Natural killer cell (primary cell): ENCODE measurements around the gene DUSP28. TPM values are rescaled to one million over a fixed set of nuclear protein-coding genes. Genes with fewer than 3 reads are reported as not detected.
"Not testable (repeated sequence)": the region's sequence is repeated elsewhere in the genome, so short reads cannot be mapped to it uniquely, and the experiment has no call there.

Source experiments
- ATAC-seq, 3 donors: fragments of 150-1000 bp in 2 of 3; fragments of 200-7000 bp in 1 of 3; cut with Tn5 transposase; 1 replicate in 1 of 3; 2 replicates in 2 of 3; pipeline ENCODE4 v1.10.0; 2021; ENCODE audit warnings: mild to moderate bottlenecking in 2 of 3, moderate library complexity in 2 of 3
- DNase-seq, 2 donors: peaks; one replicate each; pipeline versions ENCODE4 v3.0.0 to v3.0.0-alpha.2; 2013 to 2021; ENCODE audit warnings: mixed read lengths in 1 of 2
- H3K27ac ChIP-seq: one replicate; pipeline ENCODE4 v1.5.1; 2013; ENCODE audit warnings: mild to moderate bottlenecking, low read length
- H3K27me3 ChIP-seq: one replicate; pipeline ENCODE4 v1.6.1; 2013; ENCODE audit warnings: low read length; ENCODE audit not compliant: control insufficient read depth, insufficient read depth
- H3K36me3 ChIP-seq: one replicate; pipeline ENCODE4 v1.6.1; 2013; ENCODE audit warnings: low read length; ENCODE audit not compliant: control insufficient read depth, insufficient read depth
- H3K4me1 ChIP-seq: one replicate; pipeline ENCODE4 v1.6.1; 2013; ENCODE audit warnings: low read length; ENCODE audit not compliant: control insufficient read depth, insufficient read depth
- H3K4me3 ChIP-seq: one replicate; pipeline ENCODE4 v1.5.1; 2013; ENCODE audit warnings: low read length
- H3K9me3 ChIP-seq: one replicate; pipeline ENCODE4 v1.6.1; 2013; ENCODE audit warnings: low read length; ENCODE audit not compliant: control insufficient read depth, insufficient read depth
- H3K27ac Mint-ChIP-seq, 2 donors: one replicate each; pipeline ENCODE4 v1.8.0; 2022; ENCODE audit warnings: mild to moderate bottlenecking in 2 of 2, mixed read lengths in 2 of 2, moderate library complexity in 1 of 2
- H3K27me3 Mint-ChIP-seq, 2 donors: one replicate each; pipeline ENCODE4 v1.8.0; 2022; ENCODE audit warnings: low read depth in 2 of 2, mixed read lengths in 2 of 2
- H3K36me3 Mint-ChIP-seq: one replicate; pipeline ENCODE4 v1.8.0; 2022; ENCODE audit warnings: mixed read lengths
- H3K4me1 Mint-ChIP-seq, 2 donors: one replicate each; pipeline ENCODE4 v1.8.0; 2022; ENCODE audit warnings: mixed read lengths in 2 of 2
- H3K4me3 Mint-ChIP-seq: one replicate; pipeline ENCODE4 v1.8.0; 2022; ENCODE audit warnings: mild to moderate bottlenecking, moderate library complexity, mixed read lengths
- H3K9me3 Mint-ChIP-seq, 2 donors: one replicate each; pipeline ENCODE4 v1.8.0; 2022; ENCODE audit warnings: mixed read lengths in 2 of 2
- whole genome bisulfite sequencing: methylation state at CpG from one replicate; pipeline ENCODE4 v1.1.7; 2013; ENCODE audit warnings: missing lambda C conversion rate; ENCODE audit not compliant: insufficient coverage; 5-methylcytosine and 5-hydroxymethylcytosine counted together
- intact Hi-C: fragments of 100-400 bp; cut with micrococcal nuclease; formaldehyde crosslinking; loops from one replicate; pipeline ENCODE4 v1.14.2; 2022
- total RNA-seq, 4 donors: library from RNA; stranded (reverse); fragments of 120-200 nt in 1 of 4; gene quantifications; one replicate each; pipeline versions ENCODE4 v1.2.3 to v1.2.4, GENCODE V29; 2013 to 2022
- TF ChIP-seq, protein P1 (sequence below): fragments of 200-600 bp; IDR thresholded peaks from one replicate; pipeline ENCODE4 v1.8.0; 2022; ENCODE audit warnings: antibody characterized with exemption

The DUSP28 gene
- total RNA-seq, 3 donors from 2014 or later (not counting 1 experiment from before 2014, with no cell fraction given) = 13.5 to 25.2 (median 18.5) TPM

DNA sequence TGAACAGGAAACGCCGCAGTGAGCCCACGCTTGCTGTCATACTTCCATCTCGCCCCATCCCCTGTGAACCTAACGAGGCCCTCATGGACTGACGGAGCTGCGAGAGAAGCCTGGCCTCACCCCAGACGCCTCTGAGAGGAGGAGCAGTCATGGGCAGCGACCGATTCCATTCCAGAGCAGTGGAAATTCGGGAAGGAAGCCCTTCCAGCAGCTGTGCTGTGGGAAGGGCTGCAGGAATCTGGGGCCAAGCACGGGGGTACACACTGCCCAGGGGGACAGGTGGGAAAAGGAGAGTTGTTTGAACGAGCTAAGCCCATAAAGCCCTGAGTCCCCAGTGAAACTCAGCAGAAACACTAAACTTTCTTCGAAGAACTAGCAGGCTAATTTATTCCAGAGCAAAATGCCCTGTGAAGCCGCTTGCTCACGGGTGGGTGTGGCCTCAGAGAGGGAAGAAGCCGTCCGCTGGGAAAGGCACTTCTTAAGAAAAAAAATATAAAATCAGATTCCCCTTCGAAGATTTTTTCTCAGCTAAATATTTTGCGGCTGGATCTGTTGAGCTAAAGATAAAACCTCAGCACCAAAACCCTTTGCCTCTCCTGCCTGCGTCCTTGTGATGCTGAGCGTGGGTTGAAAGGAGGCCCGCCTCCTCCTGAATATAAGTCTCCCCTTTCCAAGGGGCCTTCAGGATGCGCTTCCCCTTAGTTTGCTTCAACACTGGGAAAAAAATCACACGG lies 40.6 kb upstream of the DUSP28 start:
- DNase-seq (no peak), ATAC-seq (no peak)
- 77% methylated on average over 24 of the region's 25 CpGs for WGBS
- Mint-ChIP-seq H3K27me3 (peaks cover 0 to 4% of the 10 kb centered on the region in 2 donors), H3K4me3 (no peak overlapping the region), H3K36me3 (no peaks in the 10 kb centered on the region), H3K9me3 (no peaks in the 10 kb centered on the region), H3K4me1 (peaks cover 10 to 13% of the 10 kb centered on the region in 2 donors), H3K27ac (no peak overlapping the region)
- H3K36me3 ChIP-seq = peaks cover 7% of the 10 kb centered on the region
- TF ChIP-seq, protein P1, sequence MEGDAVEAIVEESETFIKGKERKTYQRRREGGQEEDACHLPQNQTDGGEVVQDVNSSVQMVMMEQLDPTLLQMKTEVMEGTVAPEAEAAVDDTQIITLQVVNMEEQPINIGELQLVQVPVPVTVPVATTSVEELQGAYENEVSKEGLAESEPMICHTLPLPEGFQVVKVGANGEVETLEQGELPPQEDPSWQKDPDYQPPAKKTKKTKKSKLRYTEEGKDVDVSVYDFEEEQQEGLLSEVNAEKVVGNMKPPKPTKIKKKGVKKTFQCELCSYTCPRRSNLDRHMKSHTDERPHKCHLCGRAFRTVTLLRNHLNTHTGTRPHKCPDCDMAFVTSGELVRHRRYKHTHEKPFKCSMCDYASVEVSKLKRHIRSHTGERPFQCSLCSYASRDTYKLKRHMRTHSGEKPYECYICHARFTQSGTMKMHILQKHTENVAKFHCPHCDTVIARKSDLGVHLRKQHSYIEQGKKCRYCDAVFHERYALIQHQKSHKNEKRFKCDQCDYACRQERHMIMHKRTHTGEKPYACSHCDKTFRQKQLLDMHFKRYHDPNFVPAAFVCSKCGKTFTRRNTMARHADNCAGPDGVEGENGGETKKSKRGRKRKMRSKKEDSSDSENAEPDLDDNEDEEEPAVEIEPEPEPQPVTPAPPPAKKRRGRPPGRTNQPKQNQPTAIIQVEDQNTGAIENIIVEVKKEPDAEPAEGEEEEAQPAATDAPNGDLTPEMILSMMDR = no peak
- H3K9me3 ChIP-seq = no peaks in the 10 kb centered on the region
- no peak overlapping the region for H3K27ac ChIP-seq
- H3K4me1 ChIP-seq = no peaks in the 10 kb centered on the region
- H3K4me3 ChIP-seq = no peak overlapping the region
- H3K27me3 ChIP-seq = no peaks in the 10 kb centered on the region
- intact Hi-C loops = loop anchor here (10.0 kb wide), 2 partner anchors 45 to 185 kb away; partner anchors contain the start of genes DUSP28 and RNPEPL1

DNA sequence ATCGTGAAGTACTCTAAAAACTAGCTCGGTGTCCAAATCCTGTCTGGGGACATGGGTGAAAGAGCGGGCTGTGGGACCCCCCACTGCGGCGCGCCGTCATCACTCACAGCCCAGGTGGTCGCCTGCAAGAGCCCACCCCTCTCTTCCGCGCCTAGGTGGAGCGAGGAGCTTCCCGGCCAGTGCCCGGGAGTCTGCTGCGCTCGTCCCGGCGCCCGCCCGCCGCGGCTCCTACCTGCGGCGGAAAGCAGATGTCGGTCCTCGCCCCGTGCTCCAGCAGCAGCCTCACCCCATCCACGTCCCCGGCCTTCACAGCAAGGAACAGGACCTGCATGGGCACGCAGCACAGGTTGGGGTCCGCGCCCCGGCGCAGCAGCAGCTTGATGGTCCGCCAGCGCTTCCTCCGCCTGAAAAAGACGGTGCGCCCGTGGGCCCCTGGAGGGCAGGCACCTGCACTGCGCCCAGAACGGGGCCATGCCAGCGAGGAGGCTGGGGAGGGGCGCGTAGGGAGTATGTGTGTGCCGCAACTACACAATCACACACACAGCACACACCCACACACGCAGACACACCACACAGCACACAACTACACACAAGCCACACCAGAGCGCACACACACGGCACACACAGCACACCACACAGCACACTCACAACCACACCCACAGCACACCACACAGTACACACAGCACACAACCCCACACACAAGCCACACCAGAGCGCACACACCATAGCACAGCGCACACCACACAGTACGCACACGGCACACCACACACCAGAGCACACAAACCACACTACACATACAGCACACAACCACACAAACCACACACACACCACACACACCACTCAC lies 39.8 kb upstream of the DUSP28 start:
- no peaks in the 10 kb centered on the region for H3K36me3 Mint-ChIP-seq

DNA sequence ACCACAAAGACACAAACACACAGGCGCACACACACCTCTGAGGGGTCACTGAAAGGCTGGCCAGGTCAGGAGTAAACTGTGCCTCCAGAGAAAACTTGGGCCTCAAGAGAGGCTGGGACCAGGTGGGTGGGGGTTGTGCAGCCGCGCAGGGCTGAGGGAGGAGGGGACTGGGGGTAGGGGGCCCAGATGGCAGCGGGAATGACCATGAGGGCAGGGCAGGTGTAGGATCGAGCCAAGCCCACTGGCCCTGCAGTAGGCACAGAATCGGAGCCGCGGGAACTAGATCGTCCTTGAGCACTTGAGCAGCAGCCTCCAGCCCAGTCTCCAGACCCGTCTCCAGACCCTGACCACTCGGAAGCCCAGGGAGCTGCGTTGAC lies 39.2 kb upstream of the DUSP28 start:
- ATAC-seq = no peak
- no peak overlapping the region for H3K27ac ChIP-seq
- no peaks in the 10 kb centered on the region for H3K4me1 ChIP-seq
- DNase-seq = no peak
- H3K4me3 ChIP-seq = no peak overlapping the region
- TF ChIP-seq, protein P1 = no peak
- H3K36me3 ChIP-seq = peaks cover 12% of the 10 kb centered on the region
- Mint-ChIP-seq H3K27me3 (peaks cover 0 to 4% of the 10 kb centered on the region in 2 donors), H3K4me3 (no peak overlapping the region), H3K36me3 (no peaks in the 10 kb centered on the region), H3K4me1 (peaks cover 10 to 19% of the 10 kb centered on the region in 2 donors), H3K27ac (peak overlapping the region in 1 of 2 donors; percentile 84), H3K9me3 (no peaks in the 10 kb centered on the region)
- 94% methylated on average over 12 of the region's 12 CpGs for WGBS
- intact Hi-C loops = no loop called here
- H3K27me3 ChIP-seq = no peaks in the 10 kb centered on the region
- peaks cover 11% of the 10 kb centered on the region for H3K9me3 ChIP-seq

More for the DNA sequence above, 39.8 kb upstream of the DUSP28 start:
- TF ChIP-seq, protein P1 = no peak
- H3K9me3 Mint-ChIP-seq = no peaks in the 10 kb centered on the region
- H3K27me3 ChIP-seq = no peaks in the 10 kb centered on the region
- peaks cover 10 to 19% of the 10 kb centered on the region in 2 donors for H3K4me1 Mint-ChIP-seq
- peaks cover 8% of the 10 kb centered on the region for H3K9me3 ChIP-seq
- DNase-seq (no peak), ATAC-seq (peak in 1 of 3 donors; percentile 26)
- peak overlapping the region in 1 of 2 donors; percentile 84 for H3K27ac Mint-ChIP-seq
- H3K27ac ChIP-seq = no peak overlapping the region
- intact Hi-C loops = no loop called here
- 48% methylated on average over 52 of the region's 52 CpGs for WGBS
- no peak overlapping the region for H3K4me3 ChIP-seq
- H3K36me3 ChIP-seq = peaks cover 9% of the 10 kb centered on the region
- peaks cover 0 to 4% of the 10 kb centered on the region in 2 donors for H3K27me3 Mint-ChIP-seq
- no peaks in the 10 kb centered on the region for H3K4me1 ChIP-seq
- no peak overlapping the region for H3K4me3 Mint-ChIP-seq

DNA sequence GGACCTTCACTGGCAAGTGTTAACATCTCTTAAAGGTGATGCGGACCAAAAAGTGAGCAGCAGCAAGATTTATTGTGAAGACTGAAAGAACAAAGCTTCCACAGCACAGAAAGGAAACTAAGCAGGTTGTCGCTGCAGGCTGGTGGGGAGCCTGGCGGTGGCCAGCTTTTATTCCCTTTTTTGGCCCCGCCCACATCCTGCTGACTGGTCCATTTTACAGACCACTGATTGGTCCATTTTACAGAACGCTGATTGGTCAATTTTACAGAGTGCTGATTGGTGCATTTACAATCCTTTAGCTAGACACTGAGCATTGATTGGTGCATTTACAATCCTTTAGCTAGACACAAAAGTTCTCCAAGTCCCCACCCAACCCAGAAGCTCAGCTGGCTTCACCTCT lies 38.3 kb upstream of the DUSP28 start:
- DNase-seq, H3K4me3 ChIP-seq, H3K27me3 ChIP-seq, H3K4me1 ChIP-seq, H3K4me3 Mint-ChIP-seq, H3K27ac ChIP-seq, H3K27me3 Mint-ChIP-seq, intact Hi-C loops, H3K27ac Mint-ChIP-seq, H3K36me3 Mint-ChIP-seq, ATAC-seq, H3K9me3 Mint-ChIP-seq: not testable (repeated sequence)
- H3K36me3 ChIP-seq = peaks cover 13% of the 10 kb centered on the region
- WGBS = 98% methylated on average over 5 of the region's 5 CpGs
- peaks cover 11% of the 10 kb centered on the region for H3K9me3 ChIP-seq
- H3K4me1 Mint-ChIP-seq = peaks cover 10 to 19% of the 10 kb centered on the region in 2 donors
